Measurements from ENCODE around the gene PTPRN2.

DNA sequence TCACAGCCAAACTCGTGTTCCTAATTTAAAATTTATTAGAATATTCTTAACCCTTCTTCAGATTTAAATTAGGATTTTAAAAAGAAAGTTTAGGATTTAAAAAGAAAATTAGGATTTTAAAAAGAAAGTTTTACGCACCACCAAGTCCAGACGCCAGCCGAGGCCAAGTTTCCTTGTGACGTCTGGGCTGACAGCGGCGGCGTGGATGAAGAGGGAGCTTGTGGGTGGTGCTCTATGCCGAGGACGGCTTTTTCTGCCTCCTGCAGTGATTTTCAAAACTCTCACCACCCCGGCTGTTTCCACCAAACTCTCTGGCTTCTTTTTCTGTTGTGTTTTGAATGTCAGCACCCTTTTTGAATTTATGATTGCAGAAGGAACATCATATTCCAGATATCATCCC is 997.9 kb downstream of the PTPRN2 start:
- TF ChIP-seq, protein P1, sequence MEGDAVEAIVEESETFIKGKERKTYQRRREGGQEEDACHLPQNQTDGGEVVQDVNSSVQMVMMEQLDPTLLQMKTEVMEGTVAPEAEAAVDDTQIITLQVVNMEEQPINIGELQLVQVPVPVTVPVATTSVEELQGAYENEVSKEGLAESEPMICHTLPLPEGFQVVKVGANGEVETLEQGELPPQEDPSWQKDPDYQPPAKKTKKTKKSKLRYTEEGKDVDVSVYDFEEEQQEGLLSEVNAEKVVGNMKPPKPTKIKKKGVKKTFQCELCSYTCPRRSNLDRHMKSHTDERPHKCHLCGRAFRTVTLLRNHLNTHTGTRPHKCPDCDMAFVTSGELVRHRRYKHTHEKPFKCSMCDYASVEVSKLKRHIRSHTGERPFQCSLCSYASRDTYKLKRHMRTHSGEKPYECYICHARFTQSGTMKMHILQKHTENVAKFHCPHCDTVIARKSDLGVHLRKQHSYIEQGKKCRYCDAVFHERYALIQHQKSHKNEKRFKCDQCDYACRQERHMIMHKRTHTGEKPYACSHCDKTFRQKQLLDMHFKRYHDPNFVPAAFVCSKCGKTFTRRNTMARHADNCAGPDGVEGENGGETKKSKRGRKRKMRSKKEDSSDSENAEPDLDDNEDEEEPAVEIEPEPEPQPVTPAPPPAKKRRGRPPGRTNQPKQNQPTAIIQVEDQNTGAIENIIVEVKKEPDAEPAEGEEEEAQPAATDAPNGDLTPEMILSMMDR (IDR thresholded peaks at IDR 0.05): no peak
- no peak for TF ChIP-seq ZFX (IDR thresholded peaks at IDR 0.05; ENCODE audit: borderline replicate concordance)
